ENCODE results near the gene IGSF21. TPM values are rescaled to one million over a fixed set of nuclear protein-coding genes. Genes with fewer than 3 reads are reported as not detected.

The IGSF21 gene
- total RNA-seq, 1 experiment from 2014 or later, result not detected

- DNase-seq (ENCODE audit: low read depth, low spot score), result no peak
- in situ Hi-C loops (cut with HindIII; ENCODE audit: low pct_unique_long_range_greater_than_20kb, low sequenced_read_pairs), result no loop called here
Measured at GRCh38 chr1:18111605-18112297, 4.2 kb downstream of the IGSF21 start.

- no peak for DNase-seq (ENCODE audit: low read depth, low spot score)
- in situ Hi-C loops (cut with HindIII; ENCODE audit: low pct_unique_long_range_greater_than_20kb, low sequenced_read_pairs), result no loop called here
Measured at GRCh38 chr1:18112611-18113010, 5.0 kb downstream of the IGSF21 start.

- DNase-seq (ENCODE audit: low read depth, low spot score), result no peak
- in situ Hi-C loops (cut with HindIII; ENCODE audit: low pct_unique_long_range_greater_than_20kb, low sequenced_read_pairs), result no loop called here
Measured at GRCh38 chr1:18114726-18115410, 7.3 kb downstream of the IGSF21 start.

- in situ Hi-C loops (cut with HindIII; ENCODE audit: low pct_unique_long_range_greater_than_20kb, low sequenced_read_pairs), result no loop called here
- no peak for DNase-seq (ENCODE audit: low read depth, low spot score)
Measured at GRCh38 chr1:18116777-18117176, 9.2 kb downstream of the IGSF21 start.

- no peak for DNase-seq (ENCODE audit: low read depth, low spot score)
- in situ Hi-C loops (cut with HindIII; ENCODE audit: low pct_unique_long_range_greater_than_20kb, low sequenced_read_pairs), result no loop called here
Measured at GRCh38 chr1:18118078-18118477, 10.5 kb downstream of the IGSF21 start.

GRCh38 chr1:18118491-18118890, 10.9 kb downstream of the IGSF21 start:
- no peak for DNase-seq (ENCODE audit: low read depth, low spot score)
- in situ Hi-C loops (cut with HindIII; ENCODE audit: low pct_unique_long_range_greater_than_20kb, low sequenced_read_pairs), result no loop called here

- no peak for DNase-seq (ENCODE audit: low read depth, low spot score)
- in situ Hi-C loops (cut with HindIII; ENCODE audit: low pct_unique_long_range_greater_than_20kb, low sequenced_read_pairs), result no loop called here
Measured at GRCh38 chr1:18119289-18119688, 11.7 kb downstream of the IGSF21 start.

GRCh38 chr1:18119771-18120377, 12.3 kb downstream of the IGSF21 start:
- DNase-seq (ENCODE audit: low read depth, low spot score), result no peak
- in situ Hi-C loops (cut with HindIII; ENCODE audit: low pct_unique_long_range_greater_than_20kb, low sequenced_read_pairs), result no loop called here

- in situ Hi-C loops (cut with HindIII; ENCODE audit: low pct_unique_long_range_greater_than_20kb, low sequenced_read_pairs), result no loop called here
Measured at GRCh38 chr1:18120638-18121037, 13.0 kb downstream of the IGSF21 start.

GRCh38 chr1:18121072-18121820, 13.6 kb downstream of the IGSF21 start:
- in situ Hi-C loops (cut with HindIII; ENCODE audit: low pct_unique_long_range_greater_than_20kb, low sequenced_read_pairs), result no loop called here
- no peak for DNase-seq (ENCODE audit: low read depth, low spot score)

More at GRCh38 chr1:18120638-18121037, 13.0 kb downstream of the IGSF21 start:
- no peak for DNase-seq (ENCODE audit: low read depth, low spot score)

- in situ Hi-C loops (cut with HindIII; ENCODE audit: low pct_unique_long_range_greater_than_20kb, low sequenced_read_pairs), result no loop called here
- no peak for DNase-seq (ENCODE audit: low read depth, low spot score)
Measured at GRCh38 chr1:18123467-18123992, 15.9 kb downstream of the IGSF21 start.

GRCh38 chr1:18124977-18125376, 17.4 kb downstream of the IGSF21 start:
- in situ Hi-C loops (cut with HindIII; ENCODE audit: low pct_unique_long_range_greater_than_20kb, low sequenced_read_pairs), result no loop called here
- DNase-seq (ENCODE audit: low read depth, low spot score), result no peak

GRCh38 chr1:18126616-18127015, 19.0 kb downstream of the IGSF21 start:
- in situ Hi-C loops (cut with HindIII; ENCODE audit: low pct_unique_long_range_greater_than_20kb, low sequenced_read_pairs), result no loop called here
- DNase-seq (ENCODE audit: low read depth, low spot score), result no peak

- in situ Hi-C loops (cut with HindIII; ENCODE audit: low pct_unique_long_range_greater_than_20kb, low sequenced_read_pairs), result no loop called here
- no peak for DNase-seq (ENCODE audit: low read depth, low spot score)
Measured at GRCh38 chr1:18128298-18128697, 20.7 kb downstream of the IGSF21 start.

GRCh38 chr1:18130356-18130755, 22.8 kb downstream of the IGSF21 start:
- in situ Hi-C loops (cut with HindIII; ENCODE audit: low pct_unique_long_range_greater_than_20kb, low sequenced_read_pairs), result no loop called here

GRCh38 chr1:18132022-18132710, 24.6 kb downstream of the IGSF21 start:
- in situ Hi-C loops (cut with HindIII; ENCODE audit: low pct_unique_long_range_greater_than_20kb, low sequenced_read_pairs), result no loop called here
- DNase-seq (ENCODE audit: low read depth, low spot score), result no peak

More at GRCh38 chr1:18130356-18130755, 22.8 kb downstream of the IGSF21 start:
- DNase-seq (ENCODE audit: low read depth, low spot score), result no peak

- in situ Hi-C loops (cut with HindIII; ENCODE audit: low pct_unique_long_range_greater_than_20kb, low sequenced_read_pairs), result no loop called here
- DNase-seq (ENCODE audit: low read depth, low spot score), result no peak
Measured at GRCh38 chr1:18132711-18133541, 25.3 kb downstream of the IGSF21 start.
